Colonic mucosa (tissue), 4 donors: ENCODE results near the gene TRIM44. TPM values are rescaled to one million over a fixed set of nuclear protein-coding genes. Genes with fewer than 3 reads are reported as not detected.

Source experiments
- DNase-seq: peaks from one replicate; pipeline ENCODE4 v3.0.0-alpha.2; 2020
- H3K27ac ChIP-seq: fragments of 200-600 bp; one replicate; pipeline ENCODE4 v1.8.0; 2021
- H3K27me3 ChIP-seq: fragments of 200-600 bp; one replicate; pipeline ENCODE4 v1.8.0; 2021
- H3K36me3 ChIP-seq: fragments of 200-600 bp; one replicate; pipeline ENCODE4 v1.8.0; 2021
- H3K4me1 ChIP-seq: fragments of 200-600 bp; one replicate; pipeline ENCODE4 v1.8.0; 2021; ENCODE audit warnings: mild to moderate bottlenecking
- H3K4me3 ChIP-seq: fragments of 200-600 bp; one replicate; pipeline ENCODE4 v1.8.0; 2021
- H3K9ac ChIP-seq, 2 donors: one replicate each; pipeline ENCODE4 v1.7.0; 2013; ENCODE audit warnings: control low read depth in 2 of 2, low read depth in 2 of 2, low read length in 2 of 2
- H3K9me3 ChIP-seq: fragments of 200-600 bp; one replicate; pipeline ENCODE4 v1.8.0; 2021
- CTCF ChIP-seq: fragments of 200-600 bp; IDR thresholded peaks from one replicate; pipeline ENCODE4 v1.8.0; 2022; ENCODE audit warnings: antibody characterized with exemption, mild to moderate bottlenecking
- intact Hi-C: fragments of 100-400 bp; cut with DNase I; formaldehyde crosslinking; loops from one replicate; pipeline ENCODE4 v1.14.1; 2022
- total RNA-seq, 2 donors: library from RNA; stranded (reverse); fragmentation: NEBNext Ultra II Directional in 1 of 2; extraction: Animal tissue kit (Norgen Biotek cat#: 25700) in 1 of 2; gene quantifications; one replicate each; pipeline ENCODE4 v1.2.1, GENCODE V29; 2021
- donor health status: healthy.
- donor health status: DM: no; HTN: no; CAD: no.
- donor health status: DM: no; HTN: no; CAD: no.

TRIM44 gene
- total RNA-seq, 2 donors from 2014 or later, result 38.8 to 47.0 TPM

GRCh38 chr11:35655254-35655653 is 7.3 kb upstream of the TRIM44 start:
- intact Hi-C loops, result no loop called here
- no peak for TF ChIP-seq CTCF
- DNase-seq, result no peak
- no peak overlapping the region for H3K9ac ChIP-seq
- no peaks in the 10 kb centered on the region for H3K9me3 ChIP-seq
- no peaks in the 10 kb centered on the region for H3K4me1 ChIP-seq
- no peaks in the 10 kb centered on the region for H3K36me3 ChIP-seq
- no peaks in the 10 kb centered on the region for H3K27me3 ChIP-seq
- H3K27ac ChIP-seq, result no peak overlapping the region
- H3K4me3 ChIP-seq, result no peak overlapping the region

DNA sequence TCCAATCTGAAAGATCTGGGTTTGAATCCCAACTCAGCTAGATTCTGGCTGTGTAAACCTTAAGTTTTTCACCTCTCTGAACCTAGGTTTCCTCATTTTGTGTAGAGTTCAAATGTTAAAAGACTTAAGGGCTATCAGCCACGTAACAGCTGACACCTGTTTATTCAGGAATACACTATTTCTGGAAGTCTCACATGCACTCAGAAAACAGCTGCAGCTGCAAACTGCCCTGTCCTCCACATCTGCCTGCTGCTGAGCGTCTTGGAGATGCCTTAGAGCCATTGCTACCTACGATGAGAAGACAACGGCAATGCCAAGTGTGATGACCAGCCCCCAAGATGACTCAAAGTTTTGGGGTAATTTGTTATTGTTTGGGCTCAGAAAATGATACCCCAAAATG is 6.7 kb upstream of the TRIM44 start:
- no peaks in the 10 kb centered on the region for H3K27me3 ChIP-seq
- DNase-seq, result no peak
- H3K36me3 ChIP-seq, result no peaks in the 10 kb centered on the region
- H3K9me3 ChIP-seq, result no peaks in the 10 kb centered on the region
- no peak overlapping the region for H3K4me3 ChIP-seq
- intact Hi-C loops, result no loop called here
- TF ChIP-seq CTCF, result no peak
- H3K4me1 ChIP-seq, result no peaks in the 10 kb centered on the region
- no peak overlapping the region for H3K27ac ChIP-seq
- H3K9ac ChIP-seq, result no peak overlapping the region

DNA sequence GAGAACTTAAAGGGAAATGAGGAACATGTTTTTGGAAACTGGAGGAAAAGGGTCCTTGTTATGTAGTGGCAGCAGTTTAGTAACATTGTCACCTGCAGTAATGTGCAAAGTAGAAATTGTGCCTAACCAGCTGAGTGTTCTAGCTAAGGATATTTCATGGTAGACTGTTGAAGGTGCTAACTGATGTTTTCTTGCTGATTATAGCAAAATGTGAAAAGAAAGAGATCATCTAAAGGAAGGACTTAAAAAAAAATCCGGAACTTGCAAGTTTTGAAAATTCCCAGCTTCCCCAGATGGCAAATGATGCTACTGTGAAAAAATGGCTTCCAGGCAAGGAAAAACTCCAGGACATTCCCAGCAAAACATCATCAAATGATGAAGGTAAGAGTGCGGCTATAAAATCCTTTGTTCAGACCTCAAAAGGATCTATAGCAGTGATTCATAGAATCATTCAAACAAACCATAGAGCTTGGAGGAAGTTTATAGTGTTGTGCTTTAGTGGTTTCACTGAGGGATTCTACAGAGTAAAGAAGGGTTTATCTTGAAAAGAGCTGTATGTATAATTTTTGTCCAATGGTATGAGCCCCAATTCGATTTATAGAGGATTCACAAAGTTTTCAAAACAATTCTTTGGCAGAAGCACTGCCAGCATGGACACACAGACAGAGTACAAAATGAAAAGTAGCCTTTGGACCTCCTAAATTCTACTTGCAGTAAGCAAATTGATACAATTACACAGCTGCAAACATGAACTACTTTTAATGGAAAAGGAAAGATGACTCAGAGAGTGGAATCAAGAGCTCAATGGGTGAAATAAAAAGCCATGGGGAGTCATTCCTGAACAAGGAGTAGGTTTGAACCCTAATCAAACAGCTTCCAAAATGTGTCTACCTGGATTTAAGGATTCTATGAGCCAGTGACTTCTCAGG is 4.3 kb upstream of the TRIM44 start:
- intact Hi-C loops, result no loop called here
- H3K4me3 ChIP-seq, result no peak overlapping the region
- H3K4me1 ChIP-seq, result no peaks in the 10 kb centered on the region
- H3K9me3 ChIP-seq, result no peaks in the 10 kb centered on the region
- no peak for DNase-seq
- H3K27ac ChIP-seq, result no peak overlapping the region
- no peaks in the 10 kb centered on the region for H3K36me3 ChIP-seq
- H3K9ac ChIP-seq, result no peak overlapping the region
- no peak for TF ChIP-seq CTCF
- no peaks in the 10 kb centered on the region for H3K27me3 ChIP-seq

- Histone ChIP-seq H3K4me1 (peaks cover 3% of the 10 kb centered on the region), H3K9ac (peak overlapping the region in 1 of 2 donors; percentile 92), H3K36me3 (no peaks in the 10 kb centered on the region), H3K27ac (peak overlapping the region; percentile 90), H3K27me3 (no peaks in the 10 kb centered on the region), H3K9me3 (no peaks in the 10 kb centered on the region), H3K4me3 (peak overlapping the region; percentile 60)
- no peak for DNase-seq
- intact Hi-C loops, result no loop called here
- TF ChIP-seq CTCF, result no peak
Observed at GRCh38 chr11:35661534-35661933, 1.0 kb upstream of the TRIM44 start.

GRCh38 chr11:35662061-35662648 is 420 bp upstream of the TRIM44 start:
- no peaks in the 10 kb centered on the region for H3K9me3 ChIP-seq
- H3K27ac ChIP-seq, result peak overlapping the region; percentile 90
- H3K27me3 ChIP-seq, result no peaks in the 10 kb centered on the region
- intact Hi-C loops, result no loop called here
- DNase-seq, result no peak
- peak overlapping the region; percentile 60 for H3K4me3 ChIP-seq
- TF ChIP-seq CTCF, result no peak
- H3K4me1 ChIP-seq, result peaks cover 3% of the 10 kb centered on the region
- H3K36me3 ChIP-seq, result no peaks in the 10 kb centered on the region
- H3K9ac ChIP-seq, result peak overlapping the region; percentile 92 to 97
